Stomach (tissue), 4 donors: ENCODE data around the gene FGF14.

Experiments
- CTCF ChIP-seq, 7 experiments: fragments of 450-650 bp in 4 of 7; fragments of 200-600 bp in 3 of 7; sonication (generic) in 3 of 7; IDR thresholded peaks; one replicate each; pipeline ENCODE4 v1.5.1; 2016 to 2019; ENCODE audit warnings: antibody characterized with exemption in 7 of 7, control low read depth in 2 of 7, mild to moderate bottlenecking in 1 of 7
- EP300 ChIP-seq: sonication (generic); formaldehyde crosslinking; IDR thresholded peaks from one replicate; pipeline ENCODE4 v1.6.1; 2017; ENCODE audit warnings: antibody characterized with exemption
- POLR2A ChIP-seq, 4 donors: fragments of 450-650 bp; IDR thresholded peaks; one replicate each; pipeline ENCODE4 v1.6.1; 2016; ENCODE audit warnings: antibody characterized with exemption in 4 of 4, control low read depth in 2 of 4, mild to moderate bottlenecking in 1 of 4, moderate library complexity in 1 of 4
- POLR2AphosphoS5 ChIP-seq, 3 donors: sonication (generic); formaldehyde crosslinking; IDR thresholded peaks; one replicate each; pipeline ENCODE4 v1.6.1; 2016; ENCODE audit warnings: antibody characterized with exemption in 3 of 3

- TF ChIP-seq POLR2AphosphoS5 (IDR thresholded peaks at IDR 0.05) (no peak), CTCF (IDR thresholded peaks at IDR 0.05) (no peak), POLR2A (IDR thresholded peaks at IDR 0.05) (no peak), EP300 (no peak)
Observed at GRCh38 chr13:102261316-102261715, 140.5 kb downstream of the FGF14 start.
